CD14-positive monocyte (primary cell): ENCODE data around the gene BCKDHA. TPM values are rescaled to one million over a fixed set of nuclear protein-coding genes. Genes with fewer than 3 reads are reported as not detected.

ENCODE experiments used
- DNase-seq, 3 donors: peaks; one replicate each; pipeline ENCODE4 v3.0.0-alpha.2; 2011 to 2022
- H2AFZ ChIP-seq: 2 replicates; pipeline ENCODE4 v1.6.0; 2012; ENCODE audit warnings: mild to moderate bottlenecking, low read depth, low read length, inconsistent platforms; ENCODE audit not compliant: insufficient read depth, poor library complexity, severe bottlenecking
- H3K27ac ChIP-seq, 2 donors: 1 replicate in 1 of 2; 2 replicates in 1 of 2; pipeline ENCODE4 v1.5.1; 2012 to 2013; ENCODE audit warnings: low read length in 2 of 2, control low read depth in 1 of 2, inconsistent platforms in 1 of 2, low read depth in 1 of 2, mild to moderate bottlenecking in 1 of 2
- H3K27me3 ChIP-seq, 2 donors: one replicate each; pipeline versions ENCODE4 v1.6.0 to v1.6.1; 2011 to 2013; ENCODE audit warnings: low read length in 2 of 2; ENCODE audit not compliant: control insufficient read depth in 2 of 2, insufficient read depth in 2 of 2
- H3K36me3 ChIP-seq, 2 donors: replicated peaks in 1 of 2; 1 replicate in 1 of 2; 2 replicates in 1 of 2; pipeline versions ENCODE4 v1.5.1 to v1.6.1; 2012 to 2013; ENCODE audit warnings: low read length in 2 of 2, control low read depth in 1 of 2, inconsistent platforms in 1 of 2, mild to moderate bottlenecking in 1 of 2; ENCODE audit not compliant: insufficient read depth in 2 of 2, control insufficient read depth in 1 of 2
- H3K4me1 ChIP-seq, 2 donors: 1 replicate in 1 of 2; 2 replicates in 1 of 2; pipeline versions ENCODE4 v1.5.1 to v1.6.1; 2012 to 2013; ENCODE audit warnings: low read length in 2 of 2, control low read depth in 1 of 2, inconsistent platforms in 1 of 2, mild to moderate bottlenecking in 1 of 2, moderate library complexity in 1 of 2; ENCODE audit not compliant: insufficient read depth in 2 of 2, control insufficient read depth in 1 of 2
- H3K4me2 ChIP-seq: replicated peaks from 2 replicates; pipeline ENCODE3; 2012; ENCODE audit warnings: low read length, moderate library complexity, mild to moderate bottlenecking; ENCODE audit not compliant: poor library complexity, severe bottlenecking; ENCODE audit errors: extremely low read depth
- H3K4me3 ChIP-seq, 3 experiments: fragments of 200-600 bp in 1 of 3; sonication (generic) in 1 of 3; replicated peaks in 1 of 3; 1 replicate in 2 of 3; 2 replicates in 1 of 3; pipeline ENCODE4 v1.5.1; 2011 to 2013; ENCODE audit warnings: low read length in 3 of 3, mild to moderate bottlenecking in 3 of 3, control low read depth in 2 of 3, low read depth in 2 of 3, inconsistent platforms in 1 of 3, moderate library complexity in 1 of 3
- H3K79me2 ChIP-seq: 2 replicates; pipeline ENCODE4 v1.6.0; 2012; ENCODE audit warnings: mild to moderate bottlenecking, control low read depth, inconsistent platforms, low read length, moderate library complexity; ENCODE audit not compliant: insufficient read depth
- H3K9ac ChIP-seq: 2 replicates; pipeline ENCODE4 v1.6.0; 2017; ENCODE audit warnings: low read length, mild to moderate bottlenecking; ENCODE audit not compliant: insufficient read depth, poor library complexity, severe bottlenecking
- H3K9me3 ChIP-seq, 2 donors: replicated peaks in 1 of 2; 1 replicate in 1 of 2; 2 replicates in 1 of 2; pipeline versions ENCODE4 v1.5.1 to v1.6.1; 2012 to 2013; ENCODE audit warnings: low read length in 2 of 2, control low read depth in 1 of 2; ENCODE audit not compliant: control insufficient read depth in 1 of 2, insufficient read depth in 1 of 2
- H4K20me1 ChIP-seq: 2 replicates; pipeline ENCODE4 v1.6.0; 2012; ENCODE audit warnings: mild to moderate bottlenecking, low read length, control low read depth, moderate library complexity; ENCODE audit not compliant: insufficient read depth
- H3K27ac Mint-ChIP-seq, 7 donors: one replicate each; pipeline ENCODE4 v1.8.0; 2020; ENCODE audit warnings: mild to moderate bottlenecking in 7 of 7, mixed read lengths in 7 of 7, moderate library complexity in 6 of 7, inconsistent platforms in 2 of 7
- H3K27me3 Mint-ChIP-seq, 3 donors: one replicate each; pipeline ENCODE4 v1.8.0; 2021 to 2022; ENCODE audit warnings: low read depth in 3 of 3, mild to moderate bottlenecking in 3 of 3, mixed read lengths in 3 of 3, moderate library complexity in 3 of 3, inconsistent platforms in 1 of 3
- H3K36me3 Mint-ChIP-seq, 2 donors: one replicate each; pipeline ENCODE4 v1.8.0; 2020; ENCODE audit warnings: mixed read lengths in 2 of 2, inconsistent platforms in 1 of 2, mild to moderate bottlenecking in 1 of 2
- H3K4me1 Mint-ChIP-seq: one replicate; pipeline ENCODE4 v1.8.0; 2020; ENCODE audit warnings: mild to moderate bottlenecking, mixed read lengths
- H3K4me3 Mint-ChIP-seq, 2 donors: one replicate each; pipeline ENCODE4 v1.8.0; 2020; ENCODE audit warnings: mild to moderate bottlenecking in 2 of 2, mixed read lengths in 2 of 2, moderate library complexity in 1 of 2
- H3K9me3 Mint-ChIP-seq, 7 donors: one replicate each; pipeline ENCODE4 v1.8.0; 2020 to 2022; ENCODE audit warnings: mixed read lengths in 7 of 7, mild to moderate bottlenecking in 6 of 7, moderate library complexity in 6 of 7, inconsistent platforms in 2 of 7
- WGBS: methylation state at CpG from one replicate; pipeline ENCODE4 v1.1.5; 2013; ENCODE audit warnings: missing lambda C conversion rate; ENCODE audit not compliant: insufficient coverage; 5-methylcytosine and 5-hydroxymethylcytosine counted together
- intact Hi-C, 2 donors: fragments of 100-400 bp; cut with micrococcal nuclease; formaldehyde crosslinking; loops; one replicate each; pipeline versions ENCODE4 v1.15.0 to v1.15.1; 2023
- polyA plus RNA-seq, 3 donors: library from polyadenylated mRNA; depleted of rRNA in 1 of 3; unstranded in 2 of 3; stranded (reverse) in 1 of 3; fragments of 300-500 nt in 2 of 3; fragments of >200 nt in 1 of 3; fragmentation: Illumina TruSeq in 2 of 3; gene quantifications; 1 replicate in 2 of 3; 2 replicates in 1 of 3; pipeline ENCODE4 v1.2.3, GENCODE V29; 2012 to 2021
- TF ChIP-seq, protein P1 (sequence below): fragments of 200-600 bp; IDR thresholded peaks from one replicate; pipeline ENCODE4 v1.8.0; 2022; ENCODE audit warnings: antibody characterized with exemption, mild to moderate bottlenecking

The BCKDHA gene
- polyA plus RNA-seq, 3 donors: 52.4 to 90.1 (median 87.6) TPM

DNA sequence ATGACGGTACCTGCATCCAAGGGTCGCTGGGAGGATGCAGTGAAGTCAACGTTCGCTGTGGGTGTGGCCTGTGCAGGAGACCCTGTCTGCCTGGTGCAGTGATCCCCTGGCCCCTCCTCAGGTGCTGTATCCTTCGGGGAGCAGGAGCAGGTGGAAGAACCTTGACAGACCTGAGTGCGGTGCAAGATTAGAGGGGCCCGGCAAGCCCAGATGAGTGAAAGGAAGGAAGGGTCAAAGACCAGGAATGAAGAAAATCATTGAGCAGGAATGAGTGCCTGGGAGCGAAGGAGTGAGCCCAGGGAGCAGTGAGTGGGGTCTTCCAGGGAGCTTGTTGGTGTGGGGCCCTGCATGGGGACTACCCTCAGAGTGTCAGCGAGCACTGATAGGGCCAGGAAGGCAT lies 16.8 kb downstream of the BCKDHA start:
- Histone ChIP-seq H3K9ac (no peak overlapping the region), H3K27ac (no peak overlapping the region), H3K4me3 (no peak overlapping the region), H3K4me2 (no peak overlapping the region), H3K36me3 (peaks cover 64 to 81% of the 10 kb centered on the region in 2 donors), H3K4me1 (peaks cover 37 to 70% of the 10 kb centered on the region in 2 donors), H3K27me3 (no peaks in the 10 kb centered on the region), H2AFZ (no peak overlapping the region), H3K9me3 (no peaks in the 10 kb centered on the region), H3K79me2 (peaks cover 14% of the 10 kb centered on the region), H4K20me1 (no peaks in the 10 kb centered on the region)
- DNase-seq: no peak
- intact Hi-C loops: no loop called here
- H3K36me3 Mint-ChIP-seq: peaks cover 76 to 93% of the 10 kb centered on the region in 2 donors
- peaks cover 0 to 2% (median 0%) of the 10 kb centered on the region in 3 donors for H3K27me3 Mint-ChIP-seq
- TF ChIP-seq, protein P1, sequence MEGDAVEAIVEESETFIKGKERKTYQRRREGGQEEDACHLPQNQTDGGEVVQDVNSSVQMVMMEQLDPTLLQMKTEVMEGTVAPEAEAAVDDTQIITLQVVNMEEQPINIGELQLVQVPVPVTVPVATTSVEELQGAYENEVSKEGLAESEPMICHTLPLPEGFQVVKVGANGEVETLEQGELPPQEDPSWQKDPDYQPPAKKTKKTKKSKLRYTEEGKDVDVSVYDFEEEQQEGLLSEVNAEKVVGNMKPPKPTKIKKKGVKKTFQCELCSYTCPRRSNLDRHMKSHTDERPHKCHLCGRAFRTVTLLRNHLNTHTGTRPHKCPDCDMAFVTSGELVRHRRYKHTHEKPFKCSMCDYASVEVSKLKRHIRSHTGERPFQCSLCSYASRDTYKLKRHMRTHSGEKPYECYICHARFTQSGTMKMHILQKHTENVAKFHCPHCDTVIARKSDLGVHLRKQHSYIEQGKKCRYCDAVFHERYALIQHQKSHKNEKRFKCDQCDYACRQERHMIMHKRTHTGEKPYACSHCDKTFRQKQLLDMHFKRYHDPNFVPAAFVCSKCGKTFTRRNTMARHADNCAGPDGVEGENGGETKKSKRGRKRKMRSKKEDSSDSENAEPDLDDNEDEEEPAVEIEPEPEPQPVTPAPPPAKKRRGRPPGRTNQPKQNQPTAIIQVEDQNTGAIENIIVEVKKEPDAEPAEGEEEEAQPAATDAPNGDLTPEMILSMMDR: no peak
- no peak overlapping the region for H3K4me3 Mint-ChIP-seq
- peaks cover 0 to 6% (median 0%) of the 10 kb centered on the region in 7 donors for H3K9me3 Mint-ChIP-seq
- peak overlapping the region in 3 of 7 donors; percentile 26 to 77 (median 76) for H3K27ac Mint-ChIP-seq
- WGBS: 92% methylated on average over 9 of the region's 9 CpGs
- peaks cover 60% of the 10 kb centered on the region for H3K4me1 Mint-ChIP-seq

DNA sequence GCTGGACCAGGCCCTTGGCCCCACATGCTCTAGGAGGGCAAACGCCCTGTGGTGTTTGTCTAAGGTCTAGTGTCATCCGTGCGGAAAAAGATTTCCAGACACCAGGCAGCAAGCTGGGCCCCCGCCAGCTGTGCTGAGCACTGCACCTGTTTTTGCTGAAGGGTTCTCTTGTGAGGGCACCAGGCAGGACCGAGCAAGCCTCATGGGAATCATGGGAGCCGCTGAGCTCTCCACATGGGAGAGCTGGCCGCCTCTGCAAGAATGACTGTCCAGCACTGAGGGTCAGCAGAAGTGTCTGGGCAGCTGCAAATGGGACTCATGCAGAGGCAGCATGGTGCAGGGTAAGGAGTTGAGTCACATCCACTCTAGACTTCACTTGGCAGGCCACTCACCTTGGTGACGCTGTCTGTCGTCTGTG lies 17.5 kb downstream of the BCKDHA start:
- H3K9me3 Mint-ChIP-seq: peaks cover 0 to 6% (median 0%) of the 10 kb centered on the region in 7 donors
- peaks cover 11% of the 10 kb centered on the region for H3K79me2 ChIP-seq
- no peak overlapping the region for H2AFZ ChIP-seq
- H3K4me3 ChIP-seq: no peak overlapping the region
- no peak overlapping the region for H3K4me2 ChIP-seq
- H3K27ac ChIP-seq: no peak overlapping the region
- peaks cover 0 to 2% (median 0%) of the 10 kb centered on the region in 3 donors for H3K27me3 Mint-ChIP-seq
- H3K4me3 Mint-ChIP-seq: no peak overlapping the region
- intact Hi-C loops: no loop called here
- H3K36me3 Mint-ChIP-seq: peaks cover 73 to 94% of the 10 kb centered on the region in 2 donors
- H3K36me3 ChIP-seq: peaks cover 64 to 81% of the 10 kb centered on the region in 2 donors
- H3K4me1 Mint-ChIP-seq: peaks cover 61% of the 10 kb centered on the region
- DNase-seq: no peak
- H3K27ac Mint-ChIP-seq: peak overlapping the region in 1 of 7 donors; percentile 55
- peaks cover 39 to 70% of the 10 kb centered on the region in 2 donors for H3K4me1 ChIP-seq
- TF ChIP-seq, protein P1: no peak
- H4K20me1 ChIP-seq: no peaks in the 10 kb centered on the region
- H3K9ac ChIP-seq: no peak overlapping the region
- no peaks in the 10 kb centered on the region for H3K27me3 ChIP-seq
- 97% methylated on average over 9 of the region's 9 CpGs for WGBS
- H3K9me3 ChIP-seq: no peaks in the 10 kb centered on the region
